Urinary bladder (tissue), 4 donors: ENCODE measurements around the gene ADAMTS5. TPM values are rescaled to one million over a fixed set of nuclear protein-coding genes. Genes with fewer than 3 reads are reported as not detected.

Experiments
- DNase-seq: peaks from one replicate; pipeline ENCODE4 v3.0.0-alpha.2; 2015; ENCODE audit errors: extremely low spot score
- H3K27ac ChIP-seq: one replicate; pipeline ENCODE4 v1.5.1; 2013; ENCODE audit warnings: low read depth, mild to moderate bottlenecking, moderate library complexity
- H3K36me3 ChIP-seq: one replicate; pipeline ENCODE4 v1.6.1; 2013; ENCODE audit warnings: mild to moderate bottlenecking, moderate library complexity; ENCODE audit not compliant: insufficient read depth
- H3K4me1 ChIP-seq: one replicate; pipeline ENCODE4 v1.6.1; 2013; ENCODE audit warnings: mild to moderate bottlenecking, moderate library complexity; ENCODE audit not compliant: insufficient read depth
- H3K4me3 ChIP-seq: one replicate; pipeline ENCODE4 v1.5.1; 2013; ENCODE audit warnings: low read depth, low read length
- WGBS: extraction: QIAGEN DNeasy Blood & Tissue Kit; methylation state at CpG from one replicate; pipeline ENCODE4 v1.1.7; 2013; 5-methylcytosine and 5-hydroxymethylcytosine counted together
- polyA plus RNA-seq: library from polyadenylated mRNA; stranded (reverse); fragments of 200-250 nt; gene quantifications from one replicate; pipeline ENCODE4 v1.2.3, GENCODE V29; 2013
- total RNA-seq: library from RNA; depleted of rRNA; stranded (reverse); fragments of >200 nt; gene quantifications from one replicate; pipeline ENCODE4 v1.2.3, GENCODE V29; 2014
- donor health status: healthy with polysubstance abuse.
- donor health status: healthy.

Gene ADAMTS5
- total and polyA plus RNA-seq, 2 donors = 8.7 to 59.2 TPM

DNA sequence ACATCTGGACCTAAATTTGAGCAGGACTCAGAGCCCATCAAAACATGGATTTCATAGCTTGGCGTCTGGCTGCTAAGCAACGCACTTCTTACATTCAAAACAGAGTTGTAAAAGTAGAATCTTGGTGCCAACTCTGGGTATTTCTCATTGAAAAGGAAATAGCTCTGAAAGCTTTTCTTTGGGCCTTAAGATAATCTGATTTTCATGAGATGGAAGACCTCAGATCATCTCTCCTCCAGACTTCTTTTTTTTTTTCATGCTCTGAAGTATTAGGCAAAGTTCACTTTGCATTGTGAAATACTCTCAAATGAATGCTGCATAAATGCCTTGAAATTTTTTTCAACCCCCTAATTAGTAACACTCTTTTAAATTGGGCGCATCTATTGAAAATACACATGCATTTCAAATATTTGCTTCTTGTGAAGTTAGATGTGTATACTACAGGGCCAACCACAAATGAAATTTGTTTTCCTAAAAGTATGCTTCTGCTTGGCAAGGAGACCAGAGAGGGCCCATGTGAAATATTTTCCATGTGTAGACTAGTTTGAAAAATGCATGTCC lies 4.2 kb downstream of the ADAMTS5 start:
- H3K36me3 ChIP-seq = no peaks in the 10 kb centered on the region
- no peak overlapping the region for H3K4me3 ChIP-seq
- 48% methylated on average over 3 of the region's 3 CpGs for WGBS
- no peak overlapping the region for H3K27ac ChIP-seq
- DNase-seq = no peak
- H3K4me1 ChIP-seq = no peaks in the 10 kb centered on the region

DNA sequence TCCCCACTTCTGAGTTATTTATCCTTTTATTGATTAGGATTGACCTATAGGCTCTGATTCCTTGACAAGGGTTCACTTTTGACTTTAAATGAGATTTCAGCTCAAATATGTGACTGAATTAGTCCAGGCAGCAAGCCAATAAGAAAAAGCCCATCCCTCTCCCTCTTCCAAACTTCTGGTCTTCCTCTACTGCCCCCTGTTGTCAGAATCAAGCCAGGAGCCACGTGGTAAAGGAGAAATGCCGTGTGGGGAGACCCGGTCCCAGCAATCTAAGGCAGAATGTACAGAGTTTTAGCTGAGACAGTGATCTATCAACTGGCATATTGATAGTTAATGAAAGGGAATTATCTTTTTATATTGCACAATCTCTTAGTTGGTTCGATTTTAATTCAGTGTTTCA lies 5.2 kb downstream of the ADAMTS5 start:
- no peak for DNase-seq
- no peaks in the 10 kb centered on the region for H3K4me1 ChIP-seq
- no peak overlapping the region for H3K27ac ChIP-seq
- no peaks in the 10 kb centered on the region for H3K36me3 ChIP-seq
- 43% methylated on average over 4 of the region's 4 CpGs for WGBS
- H3K4me3 ChIP-seq = no peak overlapping the region

DNA sequence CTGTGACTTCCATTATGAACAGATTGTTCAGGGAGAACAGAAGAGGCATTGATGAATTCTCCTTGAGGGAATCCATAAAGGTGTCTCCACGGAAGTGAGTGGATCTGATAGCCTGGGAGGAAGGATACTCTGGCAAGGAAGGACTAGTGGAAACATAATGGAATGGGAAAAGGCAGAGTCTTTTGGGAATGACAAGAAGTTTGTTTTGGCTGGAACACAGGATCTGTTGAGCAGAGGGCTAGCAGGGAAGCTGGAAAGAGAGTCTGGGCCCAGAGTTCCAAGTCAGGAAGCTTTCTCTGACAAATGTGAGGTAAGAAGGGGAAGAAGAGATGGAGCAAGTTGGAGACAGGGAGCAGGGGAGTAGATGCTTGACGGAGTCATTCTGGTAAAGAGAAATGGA lies 8.1 kb downstream of the ADAMTS5 start:
- no peak for DNase-seq
- no peaks in the 10 kb centered on the region for H3K36me3 ChIP-seq
- WGBS = 66% methylated on average over 2 of the region's 2 CpGs
- no peak overlapping the region for H3K27ac ChIP-seq
- H3K4me1 ChIP-seq = no peaks in the 10 kb centered on the region
- no peak overlapping the region for H3K4me3 ChIP-seq

DNA sequence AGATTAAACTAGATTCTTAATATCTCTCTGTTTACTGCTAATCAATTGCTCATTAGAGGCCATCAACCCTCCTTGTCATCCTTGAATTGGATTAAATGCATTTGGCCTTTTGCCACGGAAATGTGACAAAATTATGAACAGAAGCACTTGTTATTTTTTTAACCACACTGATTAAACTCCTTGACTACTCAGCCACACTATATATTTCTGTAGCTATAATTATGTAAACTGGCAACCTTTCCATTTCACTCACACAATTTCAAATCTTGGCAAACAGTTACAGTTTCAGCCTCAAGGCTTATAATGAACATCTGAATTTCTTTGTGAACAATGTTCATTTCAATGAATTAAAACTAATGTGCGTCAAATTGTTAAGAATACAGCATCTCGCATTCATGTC lies 10.1 kb downstream of the ADAMTS5 start:
- Histone ChIP-seq H3K27ac (no peak overlapping the region), H3K4me3 (no peak overlapping the region), H3K36me3 (no peaks in the 10 kb centered on the region), H3K4me1 (no peaks in the 10 kb centered on the region)
- no peak for DNase-seq
- WGBS = 80% methylated on average over 3 of the region's 3 CpGs

DNA sequence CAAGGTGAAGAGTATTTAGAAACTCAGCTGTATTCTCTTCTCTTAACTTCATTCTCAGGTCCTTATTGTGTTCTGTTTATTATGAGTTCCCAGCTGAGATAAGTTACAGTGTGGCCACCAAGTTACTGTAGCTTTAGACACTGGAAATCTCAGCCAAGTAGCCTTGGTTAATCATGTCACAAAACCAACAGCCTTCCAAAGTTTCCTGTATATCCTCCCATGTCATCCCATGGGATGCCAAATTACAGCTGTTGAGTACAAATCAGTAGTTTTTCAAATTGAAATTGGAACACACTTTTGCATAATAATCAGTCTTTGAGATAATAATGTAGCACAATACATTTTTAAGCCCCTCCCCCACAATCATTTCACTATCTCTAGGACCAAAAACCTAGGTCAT lies 10.7 kb downstream of the ADAMTS5 start:
- Histone ChIP-seq H3K36me3 (no peaks in the 10 kb centered on the region), H3K4me1 (no peaks in the 10 kb centered on the region), H3K27ac (no peak overlapping the region), H3K4me3 (no peak overlapping the region)
- DNase-seq = no peak

DNA sequence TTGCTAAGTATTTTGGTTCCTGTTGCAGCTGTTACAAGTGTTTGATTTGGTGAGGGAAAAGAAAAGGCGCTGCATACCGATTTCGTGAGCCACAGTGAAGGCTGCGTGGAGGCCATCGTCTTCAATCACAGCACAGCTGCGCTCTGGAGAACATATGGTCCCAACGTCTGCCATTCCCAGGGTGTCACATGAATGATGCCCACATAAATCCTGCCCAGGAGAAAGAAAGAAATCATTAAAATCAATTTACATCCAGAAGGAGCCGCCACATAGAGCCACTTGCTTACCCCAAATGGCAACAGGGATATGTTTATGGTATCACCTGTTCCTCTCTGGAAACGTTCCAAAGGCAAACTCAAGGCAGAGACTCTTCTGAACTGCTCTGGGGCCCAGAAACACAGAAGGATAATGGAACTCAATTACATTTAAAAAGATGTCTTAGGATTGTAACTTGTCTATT lies 12.2 kb downstream of the ADAMTS5 start:
- 86% methylated on average over 9 of the region's 9 CpGs for WGBS
- H3K27ac ChIP-seq = no peak overlapping the region
- no peaks in the 10 kb centered on the region for H3K36me3 ChIP-seq
- H3K4me3 ChIP-seq = no peak overlapping the region
- no peaks in the 10 kb centered on the region for H3K4me1 ChIP-seq
- no peak for DNase-seq

DNA sequence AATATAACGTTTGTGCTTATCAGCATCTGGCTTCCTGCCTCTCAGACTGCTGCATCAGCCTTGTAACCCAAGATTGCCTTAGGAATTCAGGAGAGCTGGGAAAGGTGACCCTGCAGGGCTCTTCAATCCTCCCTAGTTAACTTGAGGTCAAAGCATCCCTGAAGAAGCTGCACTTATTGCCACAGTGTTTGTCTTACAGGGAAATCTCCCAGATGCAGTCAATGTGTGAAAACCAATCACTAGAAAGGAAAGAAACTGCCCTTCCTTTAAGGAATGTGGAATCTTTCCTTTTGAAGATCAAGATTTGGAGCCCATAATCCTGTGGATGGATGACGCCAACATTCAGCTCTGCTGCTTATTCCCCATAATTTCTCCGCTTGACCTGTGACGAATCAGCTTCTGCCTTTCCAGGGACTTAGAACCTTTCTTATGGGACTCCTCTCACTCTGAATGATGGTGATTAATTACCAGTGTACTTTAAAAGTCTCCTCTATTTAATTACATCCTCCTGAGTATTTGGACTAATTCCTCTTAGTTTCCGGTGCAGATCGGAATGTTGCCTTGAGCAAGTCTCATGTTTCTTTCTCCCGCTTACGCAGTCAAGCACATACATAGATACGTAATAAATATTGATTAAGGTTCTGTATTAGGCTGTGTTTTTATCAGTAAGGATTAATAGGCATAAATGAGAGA lies 14.4 kb downstream of the ADAMTS5 start:
- Histone ChIP-seq H3K4me3 (no peak overlapping the region), H3K36me3 (no peaks in the 10 kb centered on the region), H3K27ac (peak overlapping the region; percentile 16), H3K4me1 (no peaks in the 10 kb centered on the region)
- WGBS = 59% methylated on average over 9 of the region's 9 CpGs
- DNase-seq = no peak

DNA sequence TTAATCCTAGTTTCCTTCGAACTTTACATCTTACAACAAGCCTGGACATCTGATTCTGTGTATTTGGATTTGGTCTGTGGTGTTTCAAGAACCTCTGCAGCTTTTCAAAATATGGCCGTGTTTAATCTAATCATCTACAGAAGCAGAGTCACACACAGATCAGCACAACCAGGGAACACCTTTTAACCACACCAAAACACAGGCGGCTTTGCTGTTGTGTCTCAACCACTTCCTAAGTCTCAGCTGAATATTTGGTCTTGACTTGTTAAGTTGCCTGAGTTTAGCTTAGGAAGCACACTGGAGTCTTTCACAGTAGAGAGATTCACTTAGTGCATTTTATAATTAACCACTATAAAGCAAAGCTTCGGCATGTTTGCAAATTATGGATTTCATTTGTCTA lies 17.1 kb downstream of the ADAMTS5 start:
- 63% methylated on average over 4 of the region's 4 CpGs for WGBS
- Histone ChIP-seq H3K36me3 (no peaks in the 10 kb centered on the region), H3K4me3 (no peak overlapping the region), H3K4me1 (no peaks in the 10 kb centered on the region), H3K27ac (no peak overlapping the region)
- DNase-seq = no peak

DNA sequence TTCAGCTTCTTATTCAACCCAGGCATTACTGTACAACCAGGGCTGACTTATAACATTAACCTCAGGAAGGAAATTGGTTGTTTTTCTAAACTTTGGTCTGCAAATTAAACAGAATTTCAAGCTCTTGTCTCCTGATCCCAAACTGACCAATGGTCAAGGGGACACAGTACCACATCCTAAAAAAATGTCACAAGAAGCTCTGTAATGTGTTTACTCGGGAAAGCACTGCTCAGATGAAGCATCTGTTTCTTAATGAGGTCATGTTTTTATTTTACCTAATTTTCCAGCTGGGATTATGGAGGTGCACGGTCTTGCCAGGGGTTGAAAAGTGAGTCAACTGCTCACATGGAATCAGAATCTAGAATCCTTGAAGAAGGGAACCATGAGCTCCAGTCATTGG lies 18.7 kb downstream of the ADAMTS5 start:
- 54% methylated on average over 2 of the region's 2 CpGs for WGBS
- no peak for DNase-seq
- Histone ChIP-seq H3K27ac (peak overlapping the region; percentile 23), H3K4me1 (no peaks in the 10 kb centered on the region), H3K36me3 (no peaks in the 10 kb centered on the region), H3K4me3 (no peak overlapping the region)

DNA sequence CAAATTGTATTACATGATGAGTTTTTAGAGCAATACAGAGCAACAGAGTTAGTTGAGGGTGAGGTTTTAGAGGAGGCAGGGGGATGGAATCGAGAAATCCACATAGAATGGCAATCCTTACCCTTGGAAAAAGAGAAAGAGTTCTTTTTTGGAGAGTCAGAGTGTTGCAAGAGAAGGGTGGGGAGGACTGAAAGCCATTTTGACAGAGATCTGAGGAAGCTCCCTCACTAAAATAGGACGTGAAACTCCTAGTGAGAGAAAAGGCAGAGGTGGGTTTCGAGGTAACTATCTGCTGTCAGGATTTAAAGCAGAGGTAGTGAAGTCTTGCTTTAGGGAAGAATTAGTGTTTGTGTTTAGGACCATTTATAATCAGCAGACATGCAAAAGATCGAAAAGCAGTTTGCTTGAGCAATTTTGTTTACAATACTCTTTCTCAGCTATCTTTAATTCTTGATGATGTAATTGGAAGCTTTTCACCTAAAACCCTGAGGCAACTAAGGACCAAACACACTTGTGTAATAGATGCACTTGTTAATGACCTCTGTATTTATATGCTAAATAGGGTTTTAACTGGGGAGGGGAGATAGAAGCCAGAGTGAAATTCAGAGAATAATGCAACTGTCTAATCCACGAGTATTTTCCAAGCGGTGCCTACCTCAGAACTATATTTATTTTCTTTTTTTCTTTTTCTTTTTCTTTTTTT lies 20.0 kb downstream of the ADAMTS5 start:
- 54% methylated on average over 6 of the region's 6 CpGs for WGBS
- no peak overlapping the region for H3K27ac ChIP-seq
- DNase-seq = no peak
- no peaks in the 10 kb centered on the region for H3K36me3 ChIP-seq
- H3K4me3 ChIP-seq = no peak overlapping the region
- no peaks in the 10 kb centered on the region for H3K4me1 ChIP-seq

DNA sequence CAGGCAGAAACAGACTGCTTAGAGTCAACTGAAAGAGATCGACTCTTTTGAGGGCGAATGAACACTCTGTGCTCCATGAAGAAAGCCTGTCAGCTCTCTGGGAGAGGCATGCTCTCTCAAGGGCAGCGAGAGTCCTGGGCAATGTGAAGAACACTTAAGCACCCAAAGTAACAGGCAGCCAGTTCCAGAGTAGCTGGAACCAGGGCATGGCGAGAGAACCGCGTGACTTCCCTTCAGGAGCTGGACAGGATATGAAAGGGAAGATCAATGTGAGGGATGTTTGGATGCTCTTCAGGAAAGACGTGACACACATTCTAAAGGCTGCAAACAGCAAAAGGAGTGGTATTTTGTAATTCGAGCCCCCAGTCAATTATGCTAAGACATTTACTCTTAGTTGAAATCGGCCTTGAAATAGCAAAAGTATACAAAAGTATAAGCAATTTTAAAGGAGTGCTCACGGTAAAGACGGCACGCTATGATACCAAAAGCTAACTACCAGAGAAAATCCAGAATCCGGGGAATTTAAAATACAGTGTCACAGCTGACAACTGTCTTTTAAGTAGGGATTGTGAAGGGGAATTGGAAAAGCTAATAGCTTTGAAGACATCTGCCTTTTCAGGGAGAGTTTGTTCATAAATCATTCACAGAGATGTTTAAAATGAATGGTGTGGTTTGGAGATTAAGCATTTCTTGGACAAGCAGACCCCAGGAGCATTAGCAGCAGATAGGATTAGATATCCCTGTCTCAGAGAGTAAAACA lies 20.8 kb downstream of the ADAMTS5 start:
- no peak for DNase-seq
- Histone ChIP-seq H3K4me3 (no peak overlapping the region), H3K27ac (peak overlapping the region; percentile 66), H3K4me1 (no peaks in the 10 kb centered on the region), H3K36me3 (no peaks in the 10 kb centered on the region)
- 44% methylated on average over 13 of the region's 13 CpGs for WGBS

DNA sequence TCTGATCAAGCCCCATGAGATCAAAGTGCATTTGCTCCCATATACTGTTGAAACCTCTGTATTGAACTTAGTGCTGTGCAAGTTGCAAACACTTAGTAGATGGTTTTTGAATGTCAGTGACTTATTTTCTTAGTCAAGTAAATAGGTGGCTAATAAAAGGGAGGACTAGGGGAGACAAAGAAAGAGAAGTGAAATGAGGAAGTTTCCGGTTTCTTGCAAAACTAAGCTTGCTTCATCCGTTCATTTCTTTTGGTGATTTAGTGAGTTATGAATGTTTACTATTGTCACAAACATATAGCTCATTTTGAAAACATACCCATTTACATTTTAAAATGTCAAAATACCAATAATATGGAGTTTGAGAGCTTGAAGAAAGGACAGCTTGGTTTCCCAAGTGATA lies 23.0 kb downstream of the ADAMTS5 start:
- Histone ChIP-seq H3K36me3 (no peaks in the 10 kb centered on the region), H3K4me1 (no peaks in the 10 kb centered on the region), H3K27ac (no peak overlapping the region), H3K4me3 (no peak overlapping the region)
- DNase-seq = no peak
- 72% methylated on average over 2 of the region's 2 CpGs for WGBS

DNA sequence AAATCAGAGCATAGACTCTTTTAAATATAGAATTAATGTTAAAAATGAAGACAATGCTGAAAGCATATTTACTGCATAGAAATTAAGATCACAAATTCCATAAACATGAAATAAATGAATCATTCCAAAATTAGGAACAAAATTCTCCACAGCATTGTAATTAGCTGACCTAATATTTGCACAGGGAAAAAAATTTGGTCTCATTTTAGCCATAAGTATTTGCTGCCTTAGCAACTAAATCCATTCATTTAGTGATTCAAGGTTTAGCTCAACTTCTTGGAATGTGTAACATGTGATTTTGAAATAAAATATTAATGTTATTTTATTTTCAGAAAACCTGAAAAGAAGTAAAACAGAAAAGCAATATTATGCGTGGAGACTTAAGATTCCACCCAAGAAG lies 25.5 kb downstream of the ADAMTS5 start:
- Histone ChIP-seq H3K36me3 (no peaks in the 10 kb centered on the region), H3K4me3 (no peak overlapping the region), H3K27ac (no peak overlapping the region), H3K4me1 (no peaks in the 10 kb centered on the region)
- WGBS = 74% methylated on average over 1 of the region's 1 CpG
- DNase-seq = no peak
